ENCODE data around the gene AIFM3.
"Not testable (repeated sequence)": the region's sequence is repeated elsewhere in the genome, so short reads cannot be mapped to it uniquely, and the experiment has no call there.

Gene AIFM3

DNA sequence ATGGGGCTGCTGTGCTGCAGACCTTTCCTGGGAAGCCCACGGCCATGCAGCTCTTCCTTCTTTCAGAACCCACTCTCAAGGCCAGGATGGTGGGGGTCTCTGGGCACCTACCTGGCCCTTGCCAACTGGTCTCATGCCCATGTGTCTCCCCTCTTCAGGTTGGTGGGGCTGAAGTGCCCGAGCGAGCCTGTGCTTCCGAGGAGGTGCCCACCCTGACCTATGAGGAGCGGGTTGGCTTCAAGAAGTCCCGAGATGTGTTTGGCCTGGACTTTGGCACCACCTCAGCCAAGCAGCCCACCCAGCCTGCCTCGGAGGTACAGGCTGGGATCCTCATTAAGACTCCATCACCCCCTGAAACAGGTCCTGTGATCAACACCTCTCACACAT is 25.0 kb downstream of the AIFM3 start:
- DNase-seq = no peak

DNA sequence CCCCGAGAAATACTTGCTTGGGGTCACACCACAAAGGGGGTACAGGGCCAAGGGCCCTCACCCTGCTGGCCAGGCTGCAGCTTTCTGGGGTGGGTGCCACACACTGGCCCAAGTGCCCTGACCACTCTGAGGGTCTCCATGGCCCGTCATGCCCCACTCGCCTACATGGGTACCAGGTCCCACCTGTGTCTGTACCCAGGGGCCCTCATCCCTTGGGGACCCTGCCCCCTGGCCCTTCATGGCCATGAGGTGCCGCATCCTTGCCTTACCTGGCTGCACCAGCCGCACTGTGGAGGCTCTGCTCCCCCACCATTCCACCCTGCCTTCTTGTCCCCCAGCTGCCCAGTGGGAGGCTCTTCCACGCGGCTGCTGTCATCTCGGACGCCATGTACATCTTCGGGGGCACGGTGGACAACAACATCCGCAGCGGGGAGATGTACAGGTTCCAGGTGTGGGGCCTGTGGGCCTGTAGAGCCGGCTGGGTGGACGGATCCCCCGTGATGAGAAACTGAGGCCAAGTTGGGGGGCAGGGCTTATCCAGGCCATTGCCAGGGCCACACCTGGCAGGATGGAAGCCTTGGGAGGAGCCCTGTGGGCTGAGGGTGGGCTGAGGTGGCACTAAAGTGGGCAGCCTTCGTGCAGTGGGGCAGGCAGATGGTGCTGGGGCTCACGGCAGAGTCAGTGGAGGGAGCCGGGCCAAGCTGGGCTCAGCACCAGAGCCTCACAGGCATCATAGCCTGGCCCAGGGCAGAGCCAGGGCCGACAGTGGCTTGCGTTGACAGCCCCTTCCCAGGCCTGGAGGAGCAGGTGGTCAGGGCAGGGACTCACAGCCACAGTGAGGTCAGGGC is 25.6 kb downstream of the AIFM3 start:
- DNase-seq = no peak

DNA sequence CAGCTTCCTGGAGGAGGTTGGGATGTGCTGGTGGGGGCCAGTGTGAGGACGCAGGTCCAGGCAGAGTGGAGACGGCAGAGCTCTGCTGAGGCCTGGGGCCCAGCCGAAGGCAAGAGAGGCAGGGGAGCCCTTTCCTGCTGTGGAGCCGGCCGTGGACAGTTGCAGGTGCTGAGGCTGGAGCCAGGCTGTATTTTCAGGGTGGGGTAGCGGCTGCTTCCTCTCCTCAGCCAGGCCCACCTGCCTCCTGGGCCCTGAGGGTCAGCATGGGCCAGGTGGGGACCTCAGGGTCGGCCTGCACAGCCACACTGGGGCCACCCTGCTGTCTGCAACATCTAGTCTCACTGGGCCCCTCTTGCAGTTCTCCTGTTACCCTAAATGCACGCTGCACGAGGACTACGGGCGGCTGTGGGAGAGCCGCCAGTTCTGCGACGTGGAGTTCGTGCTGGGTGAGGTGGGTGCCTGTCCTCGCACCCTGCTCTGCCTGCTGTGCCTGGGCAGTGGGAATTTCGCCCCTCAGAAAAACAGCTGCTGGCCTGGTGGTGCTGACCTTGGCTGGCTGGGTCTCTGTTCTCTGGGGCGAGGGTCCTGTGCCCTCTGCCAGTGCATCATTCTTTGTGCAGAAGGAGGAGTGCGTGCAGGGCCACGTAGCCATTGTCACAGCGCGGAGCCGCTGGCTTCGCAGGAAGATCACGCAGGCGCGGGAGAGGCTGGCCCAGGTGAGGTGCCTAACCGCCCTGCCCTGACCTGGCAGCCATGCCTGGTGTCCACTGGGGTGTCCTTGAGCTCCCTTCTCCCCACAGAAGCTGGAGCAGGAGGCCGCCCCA is 26.5 kb downstream of the AIFM3 start:
- DNase-seq = no peak

DNA sequence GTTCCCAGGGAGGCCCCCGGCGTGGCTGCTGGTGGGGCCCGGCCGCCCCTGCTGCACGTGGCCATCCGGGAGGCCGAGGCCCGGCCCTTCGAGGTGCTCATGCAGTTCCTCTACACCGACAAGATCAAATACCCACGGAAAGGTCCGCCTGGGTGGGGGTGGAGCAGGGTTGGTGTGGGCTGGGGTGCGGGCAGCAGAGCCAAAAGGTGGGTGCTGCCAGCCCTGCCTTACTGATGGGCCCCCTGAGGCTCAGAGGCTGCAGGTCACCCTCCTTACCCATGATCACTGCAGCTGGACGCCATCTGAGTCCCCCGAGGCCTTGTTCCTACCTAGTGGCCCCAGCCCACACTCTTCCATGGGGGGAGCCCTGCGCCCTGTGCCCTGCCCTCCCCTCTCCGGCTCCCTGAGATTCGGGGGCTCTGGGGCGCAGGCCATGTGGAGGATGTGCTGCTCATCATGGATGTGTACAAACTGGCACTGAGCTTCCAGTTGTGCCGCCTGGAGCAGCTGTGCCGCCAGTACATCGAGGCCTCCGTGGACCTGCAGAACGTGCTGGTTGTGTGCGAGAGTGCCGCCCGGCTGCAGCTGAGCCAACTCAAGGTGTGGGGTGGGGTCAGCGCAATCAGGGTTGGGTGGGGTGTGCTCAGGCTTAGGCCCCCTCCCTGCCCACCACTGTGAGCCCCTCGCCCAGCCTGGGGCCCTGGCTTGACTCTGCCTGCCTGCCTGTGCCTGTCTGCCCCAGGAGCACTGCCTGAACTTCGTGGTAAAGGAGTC is 27.3 kb downstream of the AIFM3 start:
- DNase-seq = no peak

DNA sequence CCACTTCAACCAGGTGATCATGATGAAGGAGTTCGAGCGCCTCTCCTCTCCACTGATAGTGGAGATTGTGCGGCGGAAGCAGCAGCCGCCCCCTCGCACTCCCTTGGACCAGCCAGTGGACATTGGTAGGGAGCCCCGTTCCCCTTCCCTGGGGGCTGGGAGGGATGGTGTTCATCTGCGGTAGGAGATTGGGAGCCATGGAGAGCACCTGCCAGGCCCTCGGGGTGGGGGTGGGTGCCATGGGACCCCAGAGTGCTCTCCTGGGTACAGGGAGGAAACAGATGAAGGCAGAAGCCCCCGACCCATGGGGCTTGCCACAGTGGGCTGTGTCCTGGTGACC is 27.8 kb downstream of the AIFM3 start:
- DNase-seq = no peak

DNA sequence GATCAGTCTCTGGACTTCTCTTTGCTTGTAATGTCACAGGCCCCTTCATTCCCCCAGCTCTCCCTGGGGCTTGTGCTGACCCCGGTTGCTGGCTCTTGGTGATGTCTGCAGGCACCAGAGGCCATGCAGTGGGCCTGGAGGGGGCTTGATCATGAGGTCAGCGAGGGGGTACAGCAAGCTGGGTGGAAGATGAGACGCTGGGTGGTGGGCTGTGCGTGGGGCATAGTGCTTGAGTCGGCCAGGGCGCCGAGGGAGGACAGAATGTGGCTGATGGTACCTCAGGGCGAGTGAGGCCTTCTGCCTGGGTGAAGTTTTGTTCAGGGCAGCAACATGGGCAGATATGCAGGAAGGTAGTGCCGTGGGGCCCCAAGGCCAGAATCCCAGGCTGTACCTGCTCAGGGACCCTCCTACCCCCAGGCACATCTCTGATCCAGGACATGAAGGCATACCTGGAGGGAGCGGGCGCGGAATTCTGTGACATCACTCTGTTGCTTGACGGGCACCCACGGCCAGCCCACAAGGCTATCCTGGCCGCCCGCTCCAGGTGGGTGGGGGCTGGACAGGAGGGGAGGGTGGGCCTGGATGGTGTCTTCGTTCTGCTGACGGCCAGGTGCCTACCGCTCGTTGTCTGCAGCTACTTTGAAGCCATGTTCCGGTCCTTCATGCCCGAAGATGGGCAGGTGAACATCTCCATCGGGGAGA is 28.4 kb downstream of the AIFM3 start:
- no peak for DNase-seq

DNA sequence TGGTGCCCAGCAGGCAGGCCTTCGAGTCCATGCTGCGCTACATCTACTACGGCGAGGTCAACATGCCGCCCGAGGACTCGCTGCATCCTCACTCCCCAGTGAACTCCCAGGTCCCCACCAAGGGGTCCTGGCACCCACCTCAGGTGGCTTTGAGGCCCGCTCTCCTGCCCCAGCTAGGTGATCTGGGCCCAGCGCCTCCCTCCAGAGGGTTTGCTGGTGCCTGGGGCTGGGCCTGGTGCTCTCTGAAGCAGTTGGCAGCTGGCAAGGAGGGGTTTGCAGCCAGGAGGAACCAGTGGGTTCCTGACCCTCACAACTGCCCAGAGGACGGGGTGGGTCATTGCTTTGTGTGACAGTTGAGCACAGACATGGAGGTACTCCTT is 29.0 kb downstream of the AIFM3 start:
- DNase-seq = no peak

DNA sequence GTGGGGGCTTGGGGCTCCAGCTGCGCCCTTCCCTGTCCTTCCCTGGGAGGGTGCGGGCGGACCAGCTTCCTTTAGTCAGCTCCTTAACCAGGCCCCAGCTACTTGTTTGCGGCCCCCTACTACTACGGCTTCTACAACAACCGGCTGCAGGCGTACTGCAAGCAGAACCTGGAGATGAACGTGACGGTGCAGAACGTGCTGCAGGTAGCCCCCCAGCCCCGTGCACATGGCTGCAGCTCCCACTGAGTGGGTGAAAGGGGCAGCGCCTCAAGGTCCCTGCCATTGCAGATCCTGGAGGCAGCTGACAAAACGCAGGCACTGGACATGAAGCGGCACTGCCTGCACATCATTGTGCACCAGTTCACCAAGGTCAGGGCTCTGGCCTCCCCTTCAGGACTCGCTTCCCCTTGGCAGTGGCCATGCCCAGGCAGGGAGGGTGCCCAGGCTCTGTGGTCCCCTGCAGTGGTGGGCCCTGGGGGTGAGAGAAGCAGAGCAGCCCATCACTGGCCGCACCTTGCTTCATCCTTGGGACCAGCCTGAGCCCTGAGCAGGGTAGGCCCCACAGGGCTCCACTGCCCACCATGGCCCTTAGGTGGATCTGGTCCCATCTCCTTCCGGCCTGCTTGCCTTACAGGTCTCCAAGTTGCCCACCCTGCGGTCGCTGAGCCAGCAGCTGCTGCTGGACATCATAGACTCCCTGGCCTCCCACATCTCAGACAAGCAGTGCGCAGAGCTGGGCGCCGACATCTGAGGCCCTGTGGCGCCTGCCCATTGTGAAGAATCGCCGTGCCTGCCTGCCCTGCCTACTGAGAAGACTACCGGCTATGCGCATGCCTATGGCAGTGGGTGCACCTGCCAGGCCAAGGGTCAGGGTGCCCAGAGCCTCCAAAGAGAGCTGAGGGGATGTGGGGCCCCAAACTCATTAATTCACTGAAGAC is 29.8 kb downstream of the AIFM3 start:
- no peak for DNase-seq

DNA sequence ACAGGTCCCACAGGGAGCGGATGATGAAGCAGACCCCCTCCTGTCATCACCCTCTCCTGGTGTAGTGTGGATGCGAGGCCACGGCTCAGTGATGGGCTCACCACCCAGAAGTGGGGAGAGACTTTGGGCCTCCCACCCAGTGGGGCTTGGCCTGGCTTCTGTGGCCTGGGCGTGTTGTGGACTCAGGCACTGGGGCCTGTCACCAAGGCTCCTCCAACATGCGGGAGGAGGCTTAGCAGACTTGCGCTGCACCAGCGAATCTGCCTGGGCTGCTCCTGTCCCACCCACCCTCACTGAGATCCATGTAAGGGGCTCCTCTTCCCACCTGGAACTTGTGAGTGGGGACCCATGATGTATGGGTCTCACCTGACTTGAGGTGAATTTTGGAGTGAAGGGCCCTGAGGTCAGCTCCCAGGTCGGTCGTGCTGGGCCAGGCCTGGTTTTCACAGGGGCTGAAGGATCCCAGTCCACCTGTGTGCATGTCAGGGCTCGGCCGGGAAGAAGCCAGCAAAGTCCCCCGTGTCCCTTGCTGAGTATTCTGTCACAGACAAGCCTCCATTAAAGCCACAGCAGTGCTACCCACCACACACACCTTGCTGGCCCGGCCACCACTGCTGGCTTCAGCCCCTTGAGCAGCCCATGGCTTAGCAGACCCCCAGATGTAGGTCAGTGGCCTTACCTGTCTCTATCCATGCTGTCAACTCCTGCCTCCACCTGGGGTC is 30.6 kb downstream of the AIFM3 start:
- DNase-seq = no peak

DNA sequence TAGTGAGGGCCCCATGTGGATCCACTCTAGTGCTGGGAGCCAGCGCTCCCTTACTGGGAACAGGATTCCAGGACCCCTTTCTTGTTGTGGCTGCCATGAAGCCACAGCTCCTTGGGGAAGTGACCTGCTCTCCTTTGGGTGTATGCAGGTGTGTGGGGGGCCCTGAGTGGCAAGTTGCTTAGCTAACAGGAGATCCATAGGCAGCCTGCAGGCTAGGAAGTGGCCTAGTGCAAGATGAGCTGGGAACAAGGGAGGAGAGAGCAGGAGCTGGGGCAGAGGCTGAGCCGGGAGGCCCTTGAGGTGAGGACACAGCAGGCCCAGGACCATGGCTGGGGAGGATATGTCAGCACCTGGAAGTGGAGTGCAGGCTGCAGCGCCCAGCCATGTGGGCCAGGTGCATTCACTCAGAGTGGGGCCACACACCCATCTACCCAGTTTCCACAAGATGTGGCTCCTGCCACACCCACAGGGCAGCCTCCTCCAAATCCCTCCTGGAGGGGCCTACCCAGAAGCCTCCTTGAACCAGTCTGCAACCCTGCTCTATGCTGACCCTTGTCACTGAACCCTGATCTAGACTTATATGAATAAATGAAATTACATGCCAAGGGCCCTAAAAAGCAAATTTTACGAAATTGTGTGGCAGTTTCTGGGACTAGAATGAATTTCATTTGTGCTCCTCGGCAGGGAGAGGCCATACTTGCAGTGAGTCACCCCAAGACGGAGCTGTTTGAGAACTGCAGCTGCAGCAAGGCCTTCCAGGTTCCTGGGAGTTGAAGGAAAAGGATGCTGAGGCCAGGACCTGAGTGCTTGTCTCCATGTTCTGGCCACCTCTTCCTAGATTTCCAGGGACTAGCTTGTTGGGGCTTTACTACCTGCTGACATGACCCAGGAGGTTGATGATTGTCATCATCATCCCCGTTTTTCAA is 31.6 kb downstream of the AIFM3 start:
- DNase-seq = no peak

DNA sequence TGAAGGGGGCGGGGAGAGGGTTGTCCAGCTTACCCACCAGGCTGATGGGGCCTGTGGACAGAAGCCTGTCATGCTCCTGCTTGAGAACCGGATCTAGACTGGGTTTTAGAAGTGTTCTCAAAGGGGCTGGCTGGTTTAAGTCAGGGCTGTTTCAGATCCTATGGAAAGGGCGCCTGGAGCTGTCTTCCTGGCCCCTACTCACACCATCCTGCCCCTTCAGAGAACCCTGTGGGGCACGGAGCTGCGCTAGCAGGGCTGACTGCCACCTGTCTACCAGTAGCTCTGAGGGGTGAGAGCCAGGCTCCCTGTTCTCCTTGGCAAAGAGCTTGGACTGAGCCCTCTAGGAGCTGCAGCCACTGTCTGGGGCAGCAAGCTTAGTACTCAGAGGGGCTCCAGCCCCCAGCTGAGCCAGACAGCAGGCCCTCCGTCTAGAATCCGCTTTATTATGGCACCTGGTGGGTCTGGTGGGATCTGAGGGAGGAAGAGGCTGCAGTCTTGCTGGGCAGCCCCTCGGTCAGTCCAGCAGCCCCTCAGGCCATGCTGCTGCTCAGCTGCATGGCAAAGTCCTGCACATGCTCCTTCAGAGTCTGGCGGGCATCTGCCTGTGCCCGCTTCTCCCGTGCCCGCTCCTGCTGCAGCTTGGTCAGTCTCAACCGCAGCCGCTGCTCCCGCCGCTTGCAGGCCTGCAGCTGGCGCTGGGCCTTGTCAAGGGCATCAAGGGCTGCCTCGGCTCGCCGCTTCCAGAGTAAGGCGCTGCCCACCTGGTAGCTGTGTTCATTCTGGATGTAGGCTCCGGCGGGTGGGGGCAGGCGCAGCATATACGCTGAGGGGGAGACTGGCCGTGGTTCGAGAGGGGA is 32.5 kb downstream of the AIFM3 start:
- DNase-seq = no peak

DNA sequence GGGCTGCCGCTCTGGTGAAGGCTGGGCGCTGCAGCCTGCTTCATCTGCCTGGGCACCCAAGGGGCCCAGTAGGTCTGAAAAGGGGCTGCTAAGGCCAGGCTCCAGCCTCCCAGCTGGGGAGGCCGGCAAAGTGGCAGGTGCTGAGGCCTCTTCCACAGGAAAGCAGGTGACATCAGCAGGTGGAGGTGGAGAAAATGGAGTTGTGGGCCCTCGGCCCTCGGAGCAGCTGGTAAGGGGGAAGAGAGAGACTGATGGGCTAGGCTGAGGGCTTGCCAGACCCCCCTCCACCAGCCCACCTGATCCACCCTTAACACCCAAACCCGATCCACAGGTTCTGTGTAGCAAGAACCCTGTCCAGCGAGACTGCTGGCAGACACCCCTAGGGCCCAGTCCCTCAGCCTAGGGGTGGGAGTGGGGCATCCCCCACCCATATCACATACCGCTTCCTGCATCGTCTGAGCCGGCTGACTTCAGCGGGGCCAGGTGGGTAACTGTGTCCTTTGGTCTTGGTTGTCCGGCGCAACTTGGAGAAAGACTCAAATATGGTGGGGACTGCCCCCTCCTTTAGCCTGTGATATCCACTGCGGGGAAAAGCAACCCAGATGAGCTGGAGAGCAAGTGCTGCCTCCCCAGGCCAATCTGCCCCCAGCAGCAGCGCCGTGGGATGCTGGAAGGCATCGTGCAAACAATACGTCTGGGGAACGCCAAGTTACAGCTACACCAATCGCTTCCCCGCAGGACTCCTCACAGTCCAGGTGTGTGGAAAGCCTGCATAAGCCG is 33.3 kb downstream of the AIFM3 start:
- DNase-seq = peak in 1 of 5 experiments; percentile 21

DNA sequence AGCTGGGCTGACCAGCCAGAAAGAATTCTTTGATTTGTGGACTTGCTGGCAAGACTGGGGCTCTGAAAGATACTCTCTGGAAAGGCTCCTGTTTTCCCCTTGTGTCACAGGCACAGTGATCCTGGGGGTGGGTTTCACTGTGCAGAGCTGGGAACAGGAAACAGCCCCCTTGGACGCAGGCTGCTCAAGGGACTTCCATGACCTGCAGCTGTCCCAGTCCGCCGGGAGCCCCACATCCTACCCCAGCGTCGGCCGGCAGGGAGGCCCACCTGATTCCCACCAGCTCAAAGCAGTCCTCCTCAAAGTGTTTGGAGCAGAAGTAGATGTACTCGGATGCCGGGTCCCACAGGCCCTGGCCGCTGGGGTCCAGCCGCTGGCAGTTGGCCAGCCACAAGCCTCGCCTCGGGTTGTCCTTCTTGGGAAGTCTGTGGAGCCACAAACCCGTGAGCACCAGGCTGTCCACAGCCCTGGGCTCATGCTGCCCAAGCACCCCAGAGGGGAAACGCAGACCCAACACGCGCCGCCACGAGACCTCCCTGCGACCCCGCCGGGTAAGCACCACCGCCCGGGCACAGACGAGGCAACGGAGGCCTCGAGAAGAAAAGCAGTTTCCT is 34.0 kb downstream of the AIFM3 start:
- peak in 1 of 5 experiments; percentile 11 for DNase-seq

DNA sequence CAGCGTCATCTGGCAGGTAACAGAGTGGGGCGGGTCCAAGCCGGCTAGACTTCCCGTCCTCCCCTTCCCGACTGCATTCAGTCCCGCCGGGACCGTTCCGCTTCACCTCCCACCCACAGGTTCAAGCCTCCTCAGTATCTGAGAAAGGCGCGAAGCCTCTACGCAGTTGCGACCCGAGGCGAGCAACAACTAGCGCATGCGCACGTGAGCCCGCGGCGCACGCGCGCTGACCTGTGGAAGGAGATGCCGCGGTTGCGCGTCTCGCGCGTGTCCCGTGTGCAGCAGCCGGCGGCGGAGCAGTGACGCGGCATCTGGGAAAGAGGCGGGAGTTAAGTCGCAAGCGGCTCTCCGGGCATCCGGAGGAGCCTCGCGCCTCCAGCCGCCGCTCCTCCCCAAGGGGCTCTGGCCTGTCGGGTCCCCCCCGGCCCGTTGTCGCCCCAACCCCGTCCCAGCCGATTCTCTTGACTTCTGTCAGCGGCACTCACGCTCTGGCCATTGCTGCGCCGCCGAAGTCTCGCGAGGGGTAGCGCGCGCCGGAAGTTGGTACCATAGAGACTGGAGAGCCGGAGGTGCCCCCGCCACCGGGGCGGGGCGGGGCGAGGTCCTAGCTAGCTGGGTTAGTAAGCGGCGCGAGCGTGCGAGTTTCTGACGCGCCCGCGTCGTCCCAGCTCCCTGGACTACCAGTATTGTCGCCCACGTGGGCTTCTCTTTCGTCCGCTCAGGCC is 34.7 kb downstream of the AIFM3 start, which contains the start of gene THAP7:
TSS of gene THAP7 (minus strand) at position 518 of the 725 bp plus-strand sequence. CDS start at position 311, 207 bp downstream.
- DNase-seq = peak; percentile 92 to 98 (median 96)

DNA sequence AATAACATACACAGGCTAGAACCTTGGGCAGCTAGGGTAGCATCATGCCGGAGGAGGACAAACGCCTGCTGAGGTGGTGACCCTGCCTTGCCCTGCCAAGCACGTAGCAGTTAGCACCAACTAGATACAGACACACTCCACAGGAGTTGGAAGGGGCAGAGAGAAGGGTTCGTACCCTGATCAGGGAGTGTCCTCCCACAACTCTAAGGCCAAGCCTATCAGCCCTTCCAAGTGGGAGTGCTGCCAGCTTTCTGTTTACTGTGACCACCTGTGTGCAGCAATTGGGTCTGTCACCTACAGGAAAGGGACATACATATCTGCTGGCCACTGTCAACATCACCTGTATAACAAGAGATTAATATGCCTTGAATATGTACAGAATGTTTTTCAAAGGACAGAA is 36.7 kb downstream of the AIFM3 start:
- no peak for DNase-seq

DNA sequence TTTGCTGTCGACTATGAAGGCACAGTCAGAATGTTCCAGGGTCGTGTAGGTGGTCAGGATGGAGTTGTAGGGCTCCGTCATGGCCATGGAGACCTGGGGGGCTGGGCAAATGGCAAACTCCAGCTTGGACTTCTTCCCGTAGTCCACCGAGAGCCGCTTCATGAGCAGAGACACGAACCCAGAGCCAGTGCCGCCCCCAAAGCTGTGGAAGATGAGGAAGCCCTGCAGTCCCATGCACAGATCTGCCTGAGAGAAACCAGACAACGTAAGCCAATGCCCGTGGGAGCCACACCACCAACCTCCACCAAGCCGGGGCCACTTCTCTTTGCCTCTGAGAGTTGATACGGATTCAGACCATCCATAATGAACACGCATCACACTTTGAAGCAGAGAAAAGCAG is 42.2 kb downstream of the AIFM3 start:
- not testable (repeated sequence) for DNase-seq
